ENCODE measurements around the gene TCL1B. TPM values are rescaled to one million over a fixed set of nuclear protein-coding genes. Genes with fewer than 3 reads are reported as not detected.

Gene TCL1B
- total and polyA plus RNA-seq, 3 donors from 2014 or later = 3.7 to 5.6 (median 5.1) TPM

DNA sequence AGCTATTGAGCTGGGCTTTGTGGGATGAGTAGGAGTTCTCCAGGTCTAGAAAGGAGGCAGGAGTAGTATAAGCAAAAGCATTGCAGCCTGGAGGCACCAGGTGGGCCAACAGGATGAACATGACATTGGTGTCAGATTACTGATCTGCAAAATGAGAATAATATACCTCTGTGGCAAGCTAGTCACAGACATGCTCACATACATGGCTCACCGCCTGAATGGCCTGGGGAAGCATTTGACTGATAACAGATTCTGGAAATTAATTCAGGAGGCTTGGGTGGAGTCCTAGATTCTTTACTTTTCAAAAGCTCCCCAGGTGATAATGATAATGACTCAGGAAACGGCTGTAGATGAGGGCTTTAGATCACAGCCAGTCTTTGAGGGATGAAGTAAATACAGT lies 709 bp downstream of the TCL1B start:
- Histone ChIP-seq H3K27me3 (no peaks in the 10 kb centered on the region), H3K4me1 (no peaks in the 10 kb centered on the region), H3K4me3 (no peak overlapping the region), H3K27ac (no peak overlapping the region), H3K36me3 (ENCODE audit: low read depth, missing control alignments) (no peaks in the 10 kb centered on the region), H3K9me3 (no peaks in the 10 kb centered on the region)
- 58 to 71% methylated on average over 2 of the region's 2 CpGs for WGBS, 2 donors
- TF ChIP-seq, protein P1, sequence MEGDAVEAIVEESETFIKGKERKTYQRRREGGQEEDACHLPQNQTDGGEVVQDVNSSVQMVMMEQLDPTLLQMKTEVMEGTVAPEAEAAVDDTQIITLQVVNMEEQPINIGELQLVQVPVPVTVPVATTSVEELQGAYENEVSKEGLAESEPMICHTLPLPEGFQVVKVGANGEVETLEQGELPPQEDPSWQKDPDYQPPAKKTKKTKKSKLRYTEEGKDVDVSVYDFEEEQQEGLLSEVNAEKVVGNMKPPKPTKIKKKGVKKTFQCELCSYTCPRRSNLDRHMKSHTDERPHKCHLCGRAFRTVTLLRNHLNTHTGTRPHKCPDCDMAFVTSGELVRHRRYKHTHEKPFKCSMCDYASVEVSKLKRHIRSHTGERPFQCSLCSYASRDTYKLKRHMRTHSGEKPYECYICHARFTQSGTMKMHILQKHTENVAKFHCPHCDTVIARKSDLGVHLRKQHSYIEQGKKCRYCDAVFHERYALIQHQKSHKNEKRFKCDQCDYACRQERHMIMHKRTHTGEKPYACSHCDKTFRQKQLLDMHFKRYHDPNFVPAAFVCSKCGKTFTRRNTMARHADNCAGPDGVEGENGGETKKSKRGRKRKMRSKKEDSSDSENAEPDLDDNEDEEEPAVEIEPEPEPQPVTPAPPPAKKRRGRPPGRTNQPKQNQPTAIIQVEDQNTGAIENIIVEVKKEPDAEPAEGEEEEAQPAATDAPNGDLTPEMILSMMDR (IDR thresholded peaks at IDR 0.05) = no peak
- TF ChIP-seq POLR2A (IDR thresholded peaks at IDR 0.05) = no peak
- intact Hi-C loops (cut with DNase I; ENCODE audit: low total_unique reads) = no loop called here
- no peak for DNase-seq

DNA sequence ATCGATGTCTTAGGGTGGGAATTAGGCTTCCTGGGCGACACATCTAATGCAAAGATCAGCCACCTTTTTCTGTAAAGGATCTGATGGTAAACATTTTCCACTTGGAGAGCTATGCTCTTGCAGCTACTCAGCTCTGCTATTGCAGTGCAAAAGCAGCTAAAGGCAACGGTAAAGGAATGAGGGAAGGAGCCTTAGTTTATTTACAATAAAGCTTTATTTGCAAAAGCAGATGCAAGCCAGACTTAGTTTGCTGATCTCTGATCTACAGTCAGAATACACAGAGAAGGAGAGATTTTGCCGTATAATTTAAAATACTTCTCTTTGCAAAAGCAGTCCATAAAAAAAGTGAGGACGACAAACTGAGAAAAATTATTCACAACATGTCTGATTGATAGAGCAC lies 3.2 kb downstream of the TCL1B start:
- H3K27me3 ChIP-seq = no peaks in the 10 kb centered on the region
- no peaks in the 10 kb centered on the region for H3K9me3 ChIP-seq
- H3K27ac ChIP-seq = no peak overlapping the region
- no peak for DNase-seq
- H3K36me3 ChIP-seq (ENCODE audit: low read depth, missing control alignments) = no peaks in the 10 kb centered on the region
- intact Hi-C loops (cut with DNase I; ENCODE audit: low total_unique reads) = no loop called here
- H3K4me1 ChIP-seq = no peaks in the 10 kb centered on the region
- TF ChIP-seq POLR2A (IDR thresholded peaks at IDR 0.05) = no peak
- TF ChIP-seq, protein P1 (IDR thresholded peaks at IDR 0.05) = no peak
- no peak overlapping the region for H3K4me3 ChIP-seq
- 66% methylated on average over 5 of the region's 5 CpGs for WGBS, 2 donors

DNA sequence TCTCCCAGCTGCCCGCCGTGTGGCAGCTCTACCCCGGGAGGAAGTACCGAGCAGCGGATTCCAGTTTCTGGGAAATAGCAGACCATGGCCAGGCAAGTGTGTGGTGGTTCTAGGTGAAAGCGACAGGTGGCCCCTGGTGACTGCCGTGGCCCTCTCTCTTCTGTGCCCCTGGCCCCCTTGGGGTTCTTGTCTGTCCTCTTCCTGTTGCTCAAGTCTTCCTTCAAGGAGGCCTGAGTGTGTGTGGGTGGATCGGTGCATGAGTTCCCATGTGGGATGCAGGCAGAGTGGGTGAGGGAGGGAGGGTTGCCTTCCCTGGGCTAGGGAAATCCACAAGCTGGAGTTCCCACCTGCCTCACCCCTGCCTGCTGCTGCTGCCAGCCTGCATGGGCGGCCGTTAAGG lies 4.6 kb downstream of the TCL1B start:
- no peak for TF ChIP-seq POLR2A (IDR thresholded peaks at IDR 0.05)
- TF ChIP-seq, protein P1 (IDR thresholded peaks at IDR 0.05) = no peak

DNA sequence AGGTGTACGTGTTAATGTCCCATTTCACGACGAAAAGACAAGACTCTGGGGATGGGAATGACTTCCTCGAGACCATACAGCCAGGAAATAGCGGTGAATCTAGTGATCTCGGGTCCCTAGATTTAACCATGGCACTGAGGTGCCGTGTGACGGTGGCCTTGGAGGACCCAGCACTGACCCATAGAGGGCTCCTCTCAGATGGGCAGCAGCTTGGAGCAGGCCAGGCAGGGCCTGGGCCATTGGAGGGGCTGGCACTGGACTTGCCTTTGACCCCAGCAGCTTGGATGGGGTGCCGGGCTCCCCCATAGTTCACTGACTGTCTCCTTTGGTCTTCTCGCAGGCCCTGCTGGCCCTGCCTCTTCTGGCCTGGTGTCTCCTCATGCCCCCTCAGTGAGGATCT lies 5.4 kb downstream of the TCL1B start:
- H3K4me1 ChIP-seq = no peaks in the 10 kb centered on the region
- no peaks in the 10 kb centered on the region for H3K9me3 ChIP-seq
- no peak for TF ChIP-seq POLR2A (IDR thresholded peaks at IDR 0.05)
- TF ChIP-seq, protein P1 (IDR thresholded peaks at IDR 0.05) = no peak
- no peak overlapping the region for H3K27ac ChIP-seq
- intact Hi-C loops (cut with DNase I; ENCODE audit: low total_unique reads) = no loop called here
- no peak overlapping the region for H3K4me3 ChIP-seq
- H3K36me3 ChIP-seq (ENCODE audit: low read depth, missing control alignments) = no peaks in the 10 kb centered on the region
- H3K27me3 ChIP-seq = no peaks in the 10 kb centered on the region
- WGBS, 2 donors = 94 to 95% methylated on average over 10 of the region's 10 CpGs
- no peak for DNase-seq

More for the DNA sequence above, 4.6 kb downstream of the TCL1B start:
- no peak for DNase-seq
- no peaks in the 10 kb centered on the region for H3K27me3 ChIP-seq
- WGBS, 2 donors = 66 to 92% methylated on average over 4 to 10 of the region's 10 CpGs
- intact Hi-C loops (cut with DNase I; ENCODE audit: low total_unique reads) = no loop called here
- H3K9me3 ChIP-seq = no peaks in the 10 kb centered on the region
- H3K4me3 ChIP-seq = no peak overlapping the region
- H3K36me3 ChIP-seq (ENCODE audit: low read depth, missing control alignments) = no peaks in the 10 kb centered on the region
- no peak overlapping the region for H3K27ac ChIP-seq
- H3K4me1 ChIP-seq = no peaks in the 10 kb centered on the region

DNA sequence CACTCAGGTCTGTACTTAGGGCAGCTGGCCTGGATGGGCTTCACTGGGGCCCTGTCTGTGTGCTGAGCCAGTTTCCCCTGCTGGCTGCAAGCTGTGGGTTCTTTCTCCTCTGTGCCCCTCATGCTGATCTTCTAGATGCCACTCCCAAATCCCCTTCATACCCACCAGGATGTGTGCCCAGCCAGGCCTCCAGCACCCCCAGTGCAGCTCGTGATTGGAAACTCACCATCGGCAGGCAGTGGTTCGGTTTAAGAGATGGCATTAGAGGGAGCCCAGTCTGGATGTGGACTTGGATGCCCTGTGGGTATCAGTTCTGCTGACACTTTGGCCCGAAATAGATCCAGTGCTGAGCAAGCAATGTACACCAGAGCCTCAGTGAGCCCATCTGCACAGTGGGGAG lies 5.9 kb downstream of the TCL1B start:
- WGBS, 2 donors = 94% methylated on average over 4 of the region's 4 CpGs

More for the DNA sequence above, 5.9 kb downstream of the TCL1B start:
- H3K27ac ChIP-seq = no peak overlapping the region
- H3K4me3 ChIP-seq = no peak overlapping the region
- no peaks in the 10 kb centered on the region for H3K9me3 ChIP-seq
- no peak for DNase-seq
- intact Hi-C loops (cut with DNase I; ENCODE audit: low total_unique reads) = no loop called here
- H3K4me1 ChIP-seq = no peaks in the 10 kb centered on the region
- TF ChIP-seq POLR2A (IDR thresholded peaks at IDR 0.05) = no peak
- TF ChIP-seq, protein P1 (IDR thresholded peaks at IDR 0.05) = no peak
- no peaks in the 10 kb centered on the region for H3K27me3 ChIP-seq
- no peaks in the 10 kb centered on the region for H3K36me3 ChIP-seq (ENCODE audit: low read depth, missing control alignments)
